Hair follicle dermal papilla cell (primary cell): ENCODE results near the gene MAGED1. TPM values are rescaled to one million over a fixed set of nuclear protein-coding genes. Genes with fewer than 3 reads are reported as not detected.

Experiments
- small RNA-seq: library from RNA; depleted of rRNA; stranded (forward); fragments of <200 nt; gene quantifications from one replicate; pipeline ENCODE3, GENCODE V24; 2012
- total RNA-seq: library from RNA; depleted of rRNA; stranded (reverse); fragments of >200 nt; gene quantifications from 2 replicates; pipeline ENCODE4 v1.2.3, GENCODE V29; 2012

The MAGED1 gene
- 351 and 403 TPM in 2 replicates for total RNA-seq

DNA sequence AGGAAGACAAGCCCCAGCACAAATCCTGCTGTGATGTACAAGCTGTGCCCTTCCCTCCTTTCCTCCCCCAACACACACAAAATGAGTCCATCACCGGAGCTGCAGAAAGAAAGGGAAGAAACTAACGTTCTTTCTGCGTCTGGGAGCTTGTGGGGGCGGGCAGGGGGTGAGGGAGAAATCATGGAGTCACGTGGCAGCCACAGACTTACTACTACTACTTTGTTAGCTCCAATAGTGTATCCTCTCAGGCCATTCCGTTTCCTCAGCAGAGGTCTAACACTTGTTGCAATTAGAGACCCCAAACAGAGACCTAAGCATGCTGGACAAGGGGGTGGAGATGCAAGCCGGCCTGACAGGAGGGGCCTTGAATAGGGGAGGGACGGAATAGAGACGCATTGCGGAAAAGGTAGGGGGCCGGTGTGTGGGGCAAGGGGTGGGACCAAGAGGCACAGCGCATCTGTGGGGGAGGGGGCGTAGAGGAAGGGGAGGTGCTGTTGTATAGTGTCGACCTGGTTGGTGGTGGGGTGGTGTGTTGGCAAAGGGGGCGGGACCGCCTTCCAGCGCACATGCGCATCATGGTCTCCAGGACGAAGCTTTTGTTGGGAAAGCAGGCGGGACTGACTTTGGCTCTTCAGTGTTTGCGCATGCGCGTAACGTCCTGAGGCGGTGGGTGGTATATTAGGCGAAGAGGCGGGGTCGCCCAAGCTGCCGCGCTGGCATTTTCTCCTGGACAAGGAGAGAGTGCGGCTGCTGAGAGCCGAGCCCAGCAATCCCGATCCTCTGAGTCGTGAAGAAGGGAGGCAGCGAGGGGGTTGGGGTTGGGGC, at the start of gene MAGED1:
MAGED1 (plus strand) TSS at position 703 of the 825 bp plus-strand sequence. CDS start 682 bp downstream, outside the sequence.

Small RNA genes within 50 kb of the gene (small RNA-seq; reads per million reads assigned to genes)
- gene AL929410.2 (not detected), gene RNU6-504P (not detected)

Other genes starting within 250 kb of the MAGED1 start
- not detected in 2 replicates for gene CENPVL2, start 210.8 kb upstream of the MAGED1 start, total RNA-seq
- gene CENPVL1, start 183.1 kb upstream of the MAGED1 start, total RNA-seq, result not detected in 2 replicates
- 7.2 and 7.6 TPM in 2 replicates for gene GSPT2, start 150.2 kb upstream of the MAGED1 start, total RNA-seq
- 72.4 and 78.0 TPM in 2 replicates for gene MAGED4B, start 175.6 kb downstream of the MAGED1 start, total RNA-seq